ENCODE measurements around the gene SKAP1.
"Not testable (repeated sequence)": the region's sequence is repeated elsewhere in the genome, so short reads cannot be mapped to it uniquely, and the experiment has no call there.

Gene SKAP1

GRCh38 chr17:48328457-48328856, 101.6 kb downstream of the SKAP1 start:
- no peak for DNase-seq (ENCODE audit: low read depth)

GRCh38 chr17:48326310-48326709, 103.7 kb downstream of the SKAP1 start:
- no peak for DNase-seq (ENCODE audit: low read depth)

GRCh38 chr17:48322060-48322459, 108.0 kb downstream of the SKAP1 start:
- DNase-seq (ENCODE audit: low read depth) = no peak

GRCh38 chr17:48317732-48318131, 112.3 kb downstream of the SKAP1 start:
- DNase-seq (ENCODE audit: low read depth) = no peak

GRCh38 chr17:48314716-48315115, 115.3 kb downstream of the SKAP1 start:
- no peak for DNase-seq (ENCODE audit: low read depth)

- no peak for DNase-seq (ENCODE audit: low read depth)
Measured at GRCh38 chr17:48313096-48313755, 116.8 kb downstream of the SKAP1 start.

GRCh38 chr17:48311324-48311723, 118.7 kb downstream of the SKAP1 start:
- no peak for DNase-seq (ENCODE audit: low read depth)

- DNase-seq (ENCODE audit: low read depth) = no peak
Measured at GRCh38 chr17:48310748-48311213, 119.2 kb downstream of the SKAP1 start.

GRCh38 chr17:48308581-48308980, 121.4 kb downstream of the SKAP1 start:
- DNase-seq (ENCODE audit: low read depth) = no peak

GRCh38 chr17:48307814-48308411, 122.1 kb downstream of the SKAP1 start:
- peak; percentile 35 for DNase-seq (ENCODE audit: low read depth)

GRCh38 chr17:48307255-48307654, 122.8 kb downstream of the SKAP1 start:
- DNase-seq (ENCODE audit: low read depth) = no peak

GRCh38 chr17:48301002-48301401, 129.0 kb downstream of the SKAP1 start:
- no peak for DNase-seq (ENCODE audit: low read depth)

- DNase-seq (ENCODE audit: low read depth) = no peak
Measured at GRCh38 chr17:48299760-48300159, 130.3 kb downstream of the SKAP1 start.

- no peak for DNase-seq (ENCODE audit: low read depth)
Measured at GRCh38 chr17:48297825-48298224, 132.2 kb downstream of the SKAP1 start.

- DNase-seq (ENCODE audit: low read depth) = no peak
Measured at GRCh38 chr17:48296453-48296852, 133.6 kb downstream of the SKAP1 start.

- peak; percentile 20 for DNase-seq (ENCODE audit: low read depth)
Measured at GRCh38 chr17:48295362-48296288, 134.4 kb downstream of the SKAP1 start.

- no peak for DNase-seq (ENCODE audit: low read depth)
Measured at GRCh38 chr17:48294806-48295361, 135.1 kb downstream of the SKAP1 start.

- no peak for DNase-seq (ENCODE audit: low read depth)
Measured at GRCh38 chr17:48294020-48294805, 135.8 kb downstream of the SKAP1 start.

- DNase-seq (ENCODE audit: low read depth) = no peak
Measured at GRCh38 chr17:48293319-48294019, 136.5 kb downstream of the SKAP1 start.

GRCh38 chr17:48290378-48290777, 139.6 kb downstream of the SKAP1 start:
- no peak for DNase-seq (ENCODE audit: low read depth)

- not testable (repeated sequence) for DNase-seq (ENCODE audit: low read depth)
Measured at GRCh38 chr17:48286917-48287316, 143.1 kb downstream of the SKAP1 start.

All from HS-5 (cell line).